Renal cortical epithelial cell (primary cell): Measurements from ENCODE around the gene SYNJ2. TPM values are rescaled to one million over a fixed set of nuclear protein-coding genes. Genes with fewer than 3 reads are reported as not detected.

Experiments
- DNase-seq: peaks from one replicate; pipeline ENCODE4 v3.0.0-alpha.2; 2011; ENCODE audit warnings: low read depth
- total RNA-seq: library from RNA; depleted of rRNA; stranded (reverse); fragments of >200 nt; gene quantifications from 2 replicates; pipeline ENCODE4 v1.2.3, GENCODE V29; 2014

The SYNJ2 gene
- total RNA-seq, 1 donor from 2014 or later: 13.3 TPM

DNA sequence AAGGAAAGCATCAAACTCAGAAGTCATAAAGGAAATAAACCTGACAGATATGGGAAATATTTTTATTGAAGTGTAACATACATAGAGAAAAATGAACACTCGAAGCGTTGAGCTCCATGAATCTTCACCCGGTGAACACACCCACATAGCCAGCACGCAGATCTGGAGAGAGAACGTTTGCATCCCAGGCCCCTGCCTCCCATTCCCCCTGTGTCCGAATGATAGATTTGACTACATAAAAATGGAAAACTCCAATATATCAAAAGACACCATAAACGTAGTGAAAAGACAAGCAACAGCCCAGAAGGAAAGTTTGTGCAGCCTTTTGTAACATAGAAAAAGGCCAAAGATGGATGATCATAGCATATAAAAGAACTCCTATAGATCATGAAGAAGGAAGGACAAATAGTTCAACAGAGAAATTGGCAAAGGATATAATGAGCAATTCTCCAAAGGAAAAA is 17.1 kb downstream of the SYNJ2 start:
- no peak for DNase-seq

DNA sequence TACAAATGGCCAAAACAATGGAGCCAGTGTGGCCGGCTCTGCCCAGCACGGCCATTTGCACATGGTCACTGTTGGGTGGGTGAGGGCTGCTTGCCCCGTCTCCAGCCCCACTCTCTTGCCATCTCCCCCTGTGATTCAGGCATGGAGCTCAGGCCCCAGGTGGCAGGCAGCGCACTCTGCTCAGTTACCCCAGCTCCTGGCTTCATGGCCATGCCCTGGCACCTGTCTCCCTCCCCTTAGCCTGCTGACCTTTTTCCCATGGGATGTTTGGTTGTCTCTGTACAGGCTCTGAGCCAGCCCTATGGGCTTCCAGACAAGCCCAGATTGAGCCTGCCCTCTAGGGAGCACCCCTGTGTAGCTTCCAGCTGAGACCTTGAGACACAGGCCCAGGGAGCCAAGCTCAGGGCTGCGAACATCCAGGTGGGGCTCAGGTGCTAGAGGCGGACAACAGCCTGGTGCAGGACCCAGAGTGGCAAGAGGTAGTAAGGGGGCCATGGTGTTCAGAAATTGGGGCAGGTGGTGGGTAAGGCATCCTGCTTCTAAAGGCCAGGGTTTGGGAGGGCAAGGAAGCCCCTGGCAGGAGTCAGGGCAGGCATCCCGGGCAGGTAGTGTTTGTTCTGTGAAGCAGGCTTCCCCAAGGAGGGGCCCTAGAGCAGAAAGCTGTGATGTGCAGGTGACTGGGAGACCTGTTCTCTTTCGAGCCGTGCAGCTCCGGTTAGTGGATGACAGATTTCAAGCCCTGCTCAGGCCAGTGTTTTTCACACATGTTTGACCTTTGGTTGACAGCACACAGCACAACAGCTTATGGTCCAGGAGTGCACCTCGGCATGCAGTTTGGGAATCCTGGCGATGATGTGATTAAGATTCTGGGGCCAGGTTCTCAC is 17.7 kb downstream of the SYNJ2 start:
- DNase-seq: no peak

DNA sequence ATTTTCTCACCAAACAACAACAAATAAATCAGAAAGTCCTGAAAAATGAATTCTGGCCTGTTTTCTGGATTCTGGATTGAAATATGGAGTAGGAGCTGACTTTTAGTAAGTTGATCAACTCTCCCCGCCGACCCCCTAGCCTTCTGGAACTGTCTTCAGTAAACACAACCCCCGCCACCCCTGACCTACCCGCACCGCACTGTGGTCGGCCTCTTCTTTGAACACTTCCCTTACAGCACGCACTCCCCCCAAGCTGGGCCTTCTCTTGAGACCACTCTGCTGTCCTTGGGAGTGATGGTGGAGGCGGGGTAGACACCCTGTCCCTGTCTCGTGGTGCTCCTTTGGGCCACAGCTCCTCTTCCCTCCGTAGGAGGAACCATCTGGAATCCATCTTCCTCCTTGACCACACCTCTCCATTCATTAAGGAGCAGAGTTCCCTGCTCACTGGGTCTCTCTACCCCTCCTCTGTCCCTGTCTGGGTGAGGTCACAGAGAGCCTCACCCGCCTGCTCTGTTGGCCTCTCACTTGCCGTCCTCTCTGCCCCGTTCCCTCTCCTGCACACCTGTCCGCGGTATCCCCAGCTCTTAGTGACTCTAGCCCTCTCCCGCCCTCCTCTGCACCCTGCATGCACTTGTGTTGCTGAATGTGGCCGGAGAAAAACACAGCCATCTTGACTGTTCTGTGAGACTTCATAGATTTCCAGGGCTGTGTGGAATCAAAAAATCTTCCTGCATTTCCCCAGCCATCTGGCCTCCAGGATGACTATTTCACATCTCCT is 19.1 kb downstream of the SYNJ2 start:
- DNase-seq: no peak

DNA sequence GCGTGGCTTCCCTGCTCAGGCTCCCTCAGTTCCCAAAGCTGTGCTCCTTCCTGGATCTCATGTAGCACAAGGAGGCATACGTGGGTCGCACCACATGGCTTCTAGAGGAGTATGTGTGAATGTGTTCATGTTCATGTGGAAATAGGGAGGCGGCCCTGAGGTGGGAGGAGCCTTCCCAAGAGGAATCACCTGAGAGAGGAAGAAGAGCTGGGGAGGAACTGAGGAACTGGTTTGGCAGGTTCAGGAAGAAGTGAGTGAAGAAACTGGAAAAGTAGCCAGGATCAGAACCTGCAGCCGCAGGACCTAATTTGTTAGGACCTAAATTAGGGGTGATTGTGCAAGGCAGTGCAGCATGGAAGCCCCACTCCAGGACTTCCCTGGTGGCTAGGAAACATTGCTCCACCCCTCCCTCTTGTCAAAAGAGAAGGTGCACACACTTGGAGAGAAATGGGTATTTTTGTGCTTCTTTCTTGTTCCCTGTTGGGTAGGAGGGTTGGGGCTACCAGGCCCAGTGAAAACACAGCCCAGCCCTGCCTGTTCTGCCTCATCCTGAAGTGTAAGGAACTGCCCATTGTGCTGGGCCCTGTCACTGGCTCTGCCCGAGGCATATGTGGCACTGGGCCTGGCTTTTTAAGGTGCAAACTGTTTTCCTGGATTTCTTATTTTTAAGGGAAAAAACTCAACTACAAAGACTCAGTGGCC is 20.7 kb downstream of the SYNJ2 start:
- no peak for DNase-seq

DNA sequence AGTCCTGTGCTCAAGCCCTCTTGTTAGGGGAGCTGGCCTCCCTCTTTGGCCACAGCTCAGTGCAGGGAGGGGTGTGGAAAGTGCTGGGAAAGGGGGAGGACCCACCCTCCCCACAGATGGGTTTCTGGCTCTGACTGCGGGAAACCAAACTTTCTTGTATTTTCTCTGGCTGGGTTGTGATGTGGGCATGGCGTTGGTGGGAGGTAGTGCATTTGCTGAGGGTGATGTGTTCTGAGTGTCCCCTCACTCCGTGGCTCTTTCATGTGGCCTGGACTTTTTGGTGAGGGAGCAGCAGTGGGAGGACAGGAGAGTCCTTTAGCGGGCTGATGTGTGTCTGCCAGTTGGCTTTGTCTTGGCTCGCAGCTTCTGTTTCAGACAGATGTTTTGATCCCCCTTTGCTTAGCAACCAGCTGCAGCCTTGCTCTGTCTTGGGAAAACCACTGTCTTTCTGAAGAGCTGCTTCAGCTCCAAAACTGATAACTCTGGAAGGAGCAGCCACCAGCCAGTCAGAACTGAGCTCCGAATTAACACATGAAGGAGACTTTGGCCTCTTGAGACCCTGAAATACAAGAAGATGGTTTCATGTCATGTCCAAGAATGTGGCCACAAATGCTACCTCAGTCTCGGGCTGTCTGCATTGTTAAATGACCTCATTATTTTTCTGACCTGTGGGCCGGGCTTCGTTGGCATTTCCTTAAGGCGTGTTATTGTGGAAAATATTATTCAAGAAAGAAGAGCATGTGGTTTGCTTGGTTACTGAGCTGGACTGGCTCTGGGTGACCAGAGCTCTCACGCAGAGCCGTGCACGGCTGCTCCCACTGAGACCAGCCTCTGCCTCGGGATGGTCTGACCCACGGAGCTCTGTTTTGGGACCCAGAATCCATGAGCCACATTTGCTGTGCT is 21.5 kb downstream of the SYNJ2 start:
- DNase-seq: peak; percentile 58

DNA sequence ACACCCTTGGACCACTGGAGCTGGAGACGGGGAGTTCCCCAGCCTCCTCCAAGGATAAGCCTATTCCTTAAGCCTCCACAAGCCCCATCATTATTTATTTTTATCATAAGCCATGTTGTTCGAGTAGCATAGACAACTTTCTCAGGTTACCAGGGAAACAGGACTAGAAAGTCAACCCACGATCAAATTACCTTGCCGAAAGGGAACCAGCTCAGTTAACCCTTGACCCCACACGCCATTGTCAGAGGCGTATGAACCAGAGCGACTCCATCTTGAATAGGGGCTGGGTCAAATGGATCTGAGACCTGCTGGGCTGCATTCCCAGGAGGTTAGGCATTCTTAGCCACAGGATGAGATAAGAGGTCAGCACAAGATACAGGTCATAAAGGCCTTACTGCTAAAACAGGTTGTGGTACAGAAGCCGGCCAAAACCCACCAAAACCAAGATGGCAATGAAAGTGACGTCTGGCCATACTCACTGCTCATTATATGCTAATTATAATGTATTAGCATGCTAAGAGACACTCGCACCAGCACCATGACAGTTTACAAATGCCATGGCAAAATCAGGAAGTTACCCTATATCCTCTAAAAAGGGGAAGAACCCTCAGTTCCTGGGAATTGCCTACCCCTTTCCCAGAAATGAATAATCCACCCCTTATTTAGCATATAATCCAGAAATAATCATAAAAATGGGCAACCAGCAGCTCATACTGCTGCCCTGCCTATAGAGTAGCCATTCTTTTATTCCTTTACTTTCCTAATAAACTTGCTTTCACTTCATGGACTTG is 22.4 kb downstream of the SYNJ2 start:
- no peak for DNase-seq

DNA sequence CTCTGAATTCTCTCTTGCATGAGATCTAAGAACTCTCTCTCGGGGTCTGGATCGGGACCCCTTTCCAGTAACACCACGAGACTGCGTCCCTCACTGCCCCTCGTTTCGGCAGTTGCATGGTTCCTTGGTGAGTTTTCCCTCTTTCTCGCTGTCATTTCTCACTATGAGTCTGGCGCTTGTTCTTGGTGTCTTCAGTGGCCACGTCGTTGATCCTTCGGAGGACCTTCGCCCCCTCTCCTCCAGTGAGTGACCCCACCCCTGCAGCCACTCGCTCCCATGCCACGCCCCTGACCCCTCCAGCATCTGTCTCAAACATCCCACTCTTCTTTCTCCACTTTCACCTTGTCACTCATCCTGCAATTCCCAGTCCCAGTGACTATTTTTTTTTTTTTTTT is 23.0 kb downstream of the SYNJ2 start:
- DNase-seq: no peak

DNA sequence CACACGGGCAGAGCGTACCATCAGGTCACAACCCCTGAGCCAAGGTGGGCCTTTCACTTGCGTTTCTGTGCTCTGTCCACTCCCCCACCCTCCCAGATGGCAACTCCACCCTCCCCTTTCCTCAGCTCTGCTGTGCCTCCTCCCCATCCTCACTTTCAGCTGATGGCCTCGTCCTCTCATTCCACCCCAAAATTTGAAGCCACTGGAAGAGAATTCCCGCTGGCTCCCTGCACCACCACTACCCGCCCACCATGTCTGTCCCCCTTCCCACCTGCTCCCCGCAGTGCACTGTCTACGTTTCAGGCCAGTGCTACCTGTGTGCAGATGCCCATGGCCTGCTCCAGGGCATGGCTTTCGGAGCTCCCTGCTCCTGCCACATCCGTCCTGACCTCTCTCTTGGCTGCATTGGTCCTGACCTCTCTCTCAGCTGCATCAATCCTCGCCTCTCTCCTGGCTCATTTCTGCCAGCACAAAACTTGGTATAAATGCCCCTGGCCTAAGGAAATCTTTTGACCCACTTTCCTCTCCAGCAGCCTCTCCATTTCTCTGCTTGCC is 24.0 kb downstream of the SYNJ2 start:
- no peak for DNase-seq

DNA sequence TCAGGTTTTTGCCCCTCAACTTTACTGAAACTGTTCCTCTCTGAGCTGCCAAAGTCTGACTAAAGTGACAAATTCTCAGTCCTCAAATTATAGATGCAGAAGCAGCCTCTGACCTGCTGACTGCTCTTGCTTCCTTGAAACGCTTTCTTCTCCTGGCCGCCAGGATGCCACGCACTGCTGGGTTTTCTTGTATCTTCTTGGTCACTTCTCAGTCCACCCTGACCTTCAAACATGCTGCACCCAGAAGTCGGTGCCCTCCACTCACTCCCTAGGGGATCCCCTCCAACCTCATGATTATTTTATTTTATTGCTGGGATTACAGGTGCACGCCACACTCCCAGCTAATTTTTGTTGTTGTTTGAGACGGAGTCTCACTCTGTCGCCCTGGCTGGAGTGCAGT is 24.7 kb downstream of the SYNJ2 start:
- DNase-seq: no peak

DNA sequence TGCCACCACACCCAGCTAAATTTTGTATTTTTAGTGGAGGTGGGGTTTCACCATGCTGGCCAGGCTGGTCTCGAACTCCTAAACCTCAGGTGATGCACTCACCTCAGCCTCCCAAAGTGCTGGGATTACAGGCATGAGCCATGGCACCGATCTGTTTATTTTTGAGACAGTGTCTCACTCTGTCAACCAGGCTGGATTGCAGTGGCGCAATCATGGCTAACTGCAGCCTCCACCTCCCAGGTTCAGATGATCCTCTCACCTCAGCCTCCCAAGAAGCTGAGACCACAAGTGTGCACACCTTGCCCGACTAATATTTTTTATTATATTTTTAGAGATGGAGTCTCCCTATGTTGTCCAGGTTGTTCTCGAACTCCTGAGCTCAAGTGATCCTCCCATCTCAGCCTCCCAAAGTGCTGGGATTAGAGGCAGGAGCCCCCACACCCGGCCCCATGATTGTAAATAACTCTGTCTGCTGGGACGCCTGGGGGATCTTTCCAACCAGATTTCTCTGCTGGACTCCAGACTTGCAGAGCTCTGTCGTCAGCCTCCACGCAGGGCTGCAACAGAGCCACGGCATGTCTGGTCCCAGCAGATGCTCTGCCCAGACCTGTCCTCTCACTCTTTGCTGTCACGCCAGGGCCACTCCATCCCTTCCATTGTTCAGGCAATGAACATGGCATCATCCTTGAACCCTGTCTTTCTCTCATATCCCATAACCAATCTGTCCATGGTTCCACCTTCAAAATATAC is 25.3 kb downstream of the SYNJ2 start:
- DNase-seq: no peak

DNA sequence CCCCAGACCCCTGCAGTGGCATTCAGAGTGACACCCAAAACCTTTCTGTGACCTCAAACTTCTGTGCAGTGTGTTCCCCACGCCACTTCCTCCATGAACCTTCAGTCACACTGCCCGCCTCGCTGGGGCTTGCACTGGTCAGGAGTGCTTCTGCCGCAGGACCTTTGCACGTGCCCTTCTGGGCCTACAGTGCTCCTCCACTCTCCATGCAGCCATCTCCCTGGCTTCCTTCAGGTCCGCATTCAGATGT is 27.1 kb downstream of the SYNJ2 start:
- DNase-seq: no peak

DNA sequence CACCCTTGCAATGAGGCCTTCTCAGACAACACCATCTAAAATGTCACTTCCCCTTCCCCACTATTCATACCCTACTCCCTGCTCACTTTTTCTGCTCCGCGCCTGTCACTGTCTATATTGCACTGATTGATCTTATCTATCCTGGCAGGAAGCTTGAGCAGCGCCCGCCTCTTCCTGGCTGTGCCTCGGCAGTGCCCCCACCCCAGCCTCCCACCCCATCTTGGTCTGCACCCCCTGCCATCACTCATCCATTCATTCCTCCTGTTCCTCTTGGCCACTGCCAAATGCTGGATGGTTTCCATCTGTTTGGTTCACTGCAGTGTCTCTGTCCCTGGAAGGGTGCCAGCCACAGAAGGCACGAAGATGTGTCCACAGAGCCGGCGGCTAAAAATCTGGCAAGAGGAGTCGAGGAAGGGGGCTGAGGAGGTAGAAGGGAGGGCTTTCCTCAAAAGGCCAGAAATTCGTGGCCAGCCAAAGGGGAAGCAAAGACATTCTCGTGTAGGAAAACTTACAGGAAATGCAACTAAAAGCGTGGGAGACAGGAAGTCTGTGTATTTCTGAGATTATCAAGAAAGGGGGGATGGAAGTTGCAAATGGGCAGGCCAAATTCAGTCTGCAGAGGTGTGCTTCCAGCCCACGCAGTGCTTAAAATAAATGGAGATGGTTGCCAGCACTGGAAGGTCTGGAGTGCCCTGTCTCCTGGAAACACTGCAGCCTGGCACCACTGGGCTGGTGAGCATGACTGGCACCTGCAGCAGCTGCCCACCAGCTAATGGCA is 27.6 kb downstream of the SYNJ2 start:
- DNase-seq: no peak

DNA sequence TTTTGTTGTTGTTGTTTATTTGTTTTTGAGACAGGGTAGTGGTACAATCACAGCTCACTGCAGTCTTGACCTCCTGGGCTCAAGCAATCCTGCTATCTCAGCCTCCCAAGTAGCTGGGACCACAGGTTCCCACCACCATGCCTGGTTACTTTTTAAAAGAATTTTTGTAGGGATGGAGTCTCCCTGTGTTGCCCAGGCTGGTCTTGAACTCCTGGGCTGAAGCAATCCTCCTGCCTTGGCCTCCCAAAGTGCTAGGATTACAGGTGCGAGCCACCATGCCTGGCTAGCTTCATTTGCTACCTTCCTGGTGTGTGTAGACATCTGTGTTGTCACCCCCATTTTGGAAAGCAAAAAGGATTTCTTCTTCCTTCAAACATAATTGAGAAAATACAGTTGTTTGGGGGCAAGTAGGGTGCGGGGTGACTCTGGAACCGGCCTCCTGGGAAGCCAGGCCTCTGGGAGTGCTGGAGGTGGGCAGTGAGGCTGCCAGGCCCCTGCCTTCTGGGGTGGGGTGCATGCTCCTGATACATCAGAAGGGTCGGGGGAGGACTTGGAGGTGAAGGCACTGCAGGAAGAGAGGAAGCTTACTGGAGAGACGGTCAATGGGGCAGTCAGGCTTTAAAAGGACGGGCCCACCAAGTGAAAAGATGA is 28.4 kb downstream of the SYNJ2 start:
- no peak for DNase-seq

DNA sequence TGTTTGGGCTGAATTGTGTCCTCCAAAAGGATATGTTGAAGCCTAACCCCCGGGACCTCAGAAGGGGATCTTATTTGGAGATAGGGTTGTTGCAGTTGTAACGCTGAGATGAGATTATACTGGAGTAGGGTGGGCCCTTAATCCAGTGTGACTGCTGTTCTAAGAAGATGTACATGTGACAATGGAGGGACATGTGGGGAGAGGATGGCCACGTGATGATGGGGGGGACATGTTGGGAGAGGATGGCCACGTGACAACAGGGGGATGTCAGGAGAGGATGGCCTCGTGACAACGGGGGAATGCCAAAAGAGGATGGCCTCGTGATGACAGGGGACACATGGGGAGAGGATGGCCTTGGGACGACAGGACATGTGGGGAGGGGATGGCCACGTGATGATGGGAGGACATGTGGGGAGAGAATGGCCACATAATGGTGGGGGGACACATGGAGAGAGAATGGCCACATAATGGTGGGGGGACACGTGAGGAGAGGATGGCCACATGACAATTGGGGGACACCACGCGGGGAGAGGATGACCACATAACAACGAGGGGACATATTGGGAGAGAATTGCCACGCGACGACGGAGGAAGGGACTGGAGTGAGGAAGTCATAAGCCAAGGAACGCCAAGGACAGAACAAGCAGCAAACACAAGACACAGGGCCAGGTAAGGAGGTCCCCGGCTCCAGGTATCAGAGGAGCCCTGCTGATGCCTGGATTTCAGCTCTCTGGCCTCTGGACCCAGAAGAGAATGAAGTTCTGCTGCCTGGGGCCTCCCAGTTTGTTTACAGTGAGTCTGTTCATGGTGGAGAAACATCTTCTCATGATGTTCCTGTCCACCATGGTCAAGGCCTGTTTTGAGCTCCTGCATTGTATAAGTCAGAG is 29.2 kb downstream of the SYNJ2 start:
- DNase-seq: no peak

DNA sequence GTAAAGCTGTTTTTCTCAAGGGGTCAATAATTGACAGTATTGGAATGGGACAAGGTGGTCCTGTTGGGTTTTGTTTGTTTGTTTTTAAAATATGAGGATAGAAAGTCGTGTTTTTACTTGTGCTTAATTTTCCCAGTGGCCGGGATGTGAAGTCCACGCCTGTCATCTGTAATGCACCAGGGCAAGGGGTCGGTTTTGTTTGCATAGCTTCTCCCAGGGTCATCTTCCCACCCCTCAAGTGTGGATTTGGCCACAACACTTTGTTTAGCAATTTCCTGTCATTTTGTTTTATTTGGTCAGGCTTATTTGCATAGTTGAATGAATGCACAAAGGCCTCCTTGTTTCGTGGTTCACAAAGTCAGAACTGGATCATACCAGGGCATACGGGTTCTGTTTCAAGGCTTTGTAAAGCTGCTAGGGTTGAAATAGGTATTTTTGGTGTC is 29.8 kb downstream of the SYNJ2 start:
- peak; percentile 64 for DNase-seq

DNA sequence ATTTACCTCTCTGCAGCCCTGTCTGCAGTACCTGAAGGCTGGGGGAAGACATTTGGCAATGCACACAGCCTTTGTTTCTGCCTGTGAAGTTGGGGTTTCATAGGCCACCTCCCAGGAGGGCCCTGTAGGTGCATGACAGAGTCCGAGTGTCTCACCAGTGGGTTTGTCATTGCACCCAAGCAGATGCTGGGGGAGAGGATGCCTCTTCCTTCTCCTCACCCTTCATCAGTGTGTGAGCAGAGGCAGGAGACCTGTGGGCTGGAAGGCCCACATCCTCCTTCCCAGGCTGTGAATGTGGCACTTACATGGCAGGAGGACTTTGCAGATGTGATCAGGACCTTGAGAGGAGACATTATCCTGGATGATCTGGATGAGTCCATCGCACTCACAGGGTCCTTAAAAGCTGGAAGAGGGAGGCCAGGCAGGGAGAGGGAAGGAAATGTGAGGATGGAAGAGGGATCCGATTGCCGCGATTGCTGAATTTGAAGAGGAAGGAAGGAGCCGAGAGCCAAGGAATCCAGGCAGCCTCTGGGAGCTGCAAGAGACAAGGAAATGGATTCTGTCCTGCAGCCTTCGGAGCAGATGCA is 30.4 kb downstream of the SYNJ2 start:
- no peak for DNase-seq
